Adipose tissue (tissue), 3 donors: Measurements from ENCODE around the gene ST3GAL3. TPM values are rescaled to one million over a fixed set of nuclear protein-coding genes. Genes with fewer than 3 reads are reported as not detected.

Experiments used
- H3K27ac ChIP-seq: one replicate; pipeline ENCODE4 v1.5.1; 2013; ENCODE audit warnings: low read depth, low read length
- WGBS, 3 donors: extraction: QIAGEN DNeasy Blood & Tissue Kit; methylation state at CpG; one replicate each; pipeline ENCODE4 v1.1.7; 2013; 5-methylcytosine and 5-hydroxymethylcytosine counted together
- polyA plus RNA-seq, 3 donors: library from polyadenylated mRNA; stranded (reverse); fragments of 200-250 nt; gene quantifications; one replicate each; pipeline ENCODE4 v1.2.3, GENCODE V29; 2013
- donor health status: healthy with polysubstance abuse.
- donor health status: Bipolar disorder and iron deficiency.
- donor health status: healthy.

Gene ST3GAL3
- polyA plus RNA-seq, 3 donors = 5.2 to 16.5 (median 15.2) TPM

- no peak overlapping the region for H3K27ac ChIP-seq
- 75 to 81% (median 79%) methylated on average over 7 of the region's 7 CpGs for WGBS, 3 donors
Observed at GRCh38 chr1:43731867-43732531, 24.7 kb downstream of the ST3GAL3 start.

GRCh38 chr1:43736819-43737218 is 29.5 kb downstream of the ST3GAL3 start:
- 80 to 89% (median 84%) methylated on average over 2 of the region's 2 CpGs for WGBS, 3 donors
- no peak overlapping the region for H3K27ac ChIP-seq

GRCh38 chr1:43742026-43742425 is 34.7 kb downstream of the ST3GAL3 start:
- H3K27ac ChIP-seq = no peak overlapping the region
- 80 to 92% (median 92%) methylated on average over 4 of the region's 4 CpGs for WGBS, 3 donors

- WGBS, 3 donors = 83 to 87% (median 84%) methylated on average over 1 of the region's 1 CpG
- no peak overlapping the region for H3K27ac ChIP-seq
Observed at GRCh38 chr1:43743206-43743605, 35.9 kb downstream of the ST3GAL3 start.

GRCh38 chr1:43747736-43748135 is 40.4 kb downstream of the ST3GAL3 start:
- H3K27ac ChIP-seq = no peak overlapping the region
- 85 to 99% (median 99%) methylated on average over 4 of the region's 4 CpGs for WGBS, 3 donors

GRCh38 chr1:43750083-43750482 is 42.7 kb downstream of the ST3GAL3 start:
- H3K27ac ChIP-seq = no peak overlapping the region
- WGBS, 3 donors = 82 to 96% (median 85%) methylated on average over 1 of the region's 1 CpG

GRCh38 chr1:43753422-43753821 is 46.1 kb downstream of the ST3GAL3 start:
- 62 to 76% (median 71%) methylated on average over 1 of the region's 1 CpG for WGBS, 3 donors
- H3K27ac ChIP-seq = no peak overlapping the region

- H3K27ac ChIP-seq = no peak overlapping the region
Observed at GRCh38 chr1:43754892-43755291, 47.6 kb downstream of the ST3GAL3 start.

- no peak overlapping the region for H3K27ac ChIP-seq
- WGBS, 3 donors = 42 to 96% (median 89%) methylated on average over 2 of the region's 2 CpGs
Observed at GRCh38 chr1:43757343-43758053, 50.2 kb downstream of the ST3GAL3 start.

GRCh38 chr1:43760745-43761317 is 53.5 kb downstream of the ST3GAL3 start:
- H3K27ac ChIP-seq = no peak overlapping the region
- 64 to 76% (median 76%) methylated on average over 3 of the region's 3 CpGs for WGBS, 3 donors

- 1 to 4% (median 3%) methylated on average over 4 of the region's 4 CpGs for WGBS, 3 donors
- no peak overlapping the region for H3K27ac ChIP-seq
Observed at GRCh38 chr1:43763497-43763973, 56.2 kb downstream of the ST3GAL3 start.

GRCh38 chr1:43764581-43764980 is 57.2 kb downstream of the ST3GAL3 start:
- WGBS, 3 donors = 90 to 99% (median 96%) methylated on average over 6 of the region's 6 CpGs
- no peak overlapping the region for H3K27ac ChIP-seq

GRCh38 chr1:43766086-43766784 is 58.9 kb downstream of the ST3GAL3 start:
- H3K27ac ChIP-seq = no peak overlapping the region
- 76 to 80% (median 80%) methylated on average over 8 of the region's 8 CpGs for WGBS, 3 donors

- 92 to 96% (median 94%) methylated on average over 5 of the region's 5 CpGs for WGBS, 3 donors
Observed at GRCh38 chr1:43766818-43767525, 59.6 kb downstream of the ST3GAL3 start.

GRCh38 chr1:43768168-43768567 is 60.8 kb downstream of the ST3GAL3 start:
- no peak overlapping the region for H3K27ac ChIP-seq

More at GRCh38 chr1:43766818-43767525, 59.6 kb downstream of the ST3GAL3 start:
- no peak overlapping the region for H3K27ac ChIP-seq

- H3K27ac ChIP-seq = no peak overlapping the region
- 71 to 85% (median 78%) methylated on average over 4 of the region's 4 CpGs for WGBS, 3 donors
Observed at GRCh38 chr1:43769350-43769908, 62.1 kb downstream of the ST3GAL3 start.

- H3K27ac ChIP-seq = no peak overlapping the region
- 83 to 93% (median 84%) methylated on average over 2 of the region's 2 CpGs for WGBS, 3 donors
Observed at GRCh38 chr1:43770111-43770510, 62.8 kb downstream of the ST3GAL3 start.

GRCh38 chr1:43772978-43773377 is 65.6 kb downstream of the ST3GAL3 start:
- WGBS, 3 donors = 85 to 98% (median 87%) methylated on average over 5 of the region's 5 CpGs
- no peak overlapping the region for H3K27ac ChIP-seq
